Endothelial cell (in vitro differentiated cells): ENCODE data around the gene ZNF471. TPM values are rescaled to one million over a fixed set of nuclear protein-coding genes. Genes with fewer than 3 reads are reported as not detected.

ENCODE experiments used
- DNase-seq: peaks from one replicate; pipeline ENCODE4 v3.0.0; 2021; ENCODE audit warnings: low spot score
- H3K27ac Mint-ChIP-seq: one replicate; pipeline ENCODE4 v1.8.0; 2021; ENCODE audit warnings: mixed read lengths, inconsistent platforms; ENCODE audit not compliant: unreplicated experiment
- H3K27me3 Mint-ChIP-seq: one replicate; pipeline ENCODE4 v1.8.0; 2021; ENCODE audit warnings: mild to moderate bottlenecking, moderate library complexity, mixed read lengths, inconsistent platforms; ENCODE audit not compliant: unreplicated experiment
- H3K36me3 Mint-ChIP-seq: one replicate; pipeline ENCODE4 v1.8.0; 2021; ENCODE audit warnings: mild to moderate bottlenecking, low read depth, mixed read lengths, inconsistent platforms; ENCODE audit not compliant: unreplicated experiment
- H3K4me1 Mint-ChIP-seq: one replicate; pipeline ENCODE4 v1.8.0; 2021; ENCODE audit warnings: mild to moderate bottlenecking, mixed read lengths, inconsistent platforms; ENCODE audit not compliant: unreplicated experiment
- H3K4me3 Mint-ChIP-seq: one replicate; pipeline ENCODE4 v1.8.0; 2021; ENCODE audit warnings: mild to moderate bottlenecking, mixed read lengths, inconsistent platforms; ENCODE audit not compliant: unreplicated experiment
- H3K9me3 Mint-ChIP-seq: one replicate; pipeline ENCODE4 v1.8.0; 2021; ENCODE audit warnings: mixed read lengths, inconsistent platforms; ENCODE audit not compliant: unreplicated experiment
- long read RNA-seq: library from polyadenylated mRNA; unstranded; transcript quantifications from one replicate; pipeline ENCODE4 v2.0.0, GENCODE V29; 2020; ENCODE audit not compliant: unreplicated experiment
- total RNA-seq: library from RNA; stranded (reverse); fragmentation: NEBNext Ultra II Directional; extraction: Animal tissue kit (Norgen Biotek cat#: 25700); gene quantifications from one replicate; pipeline ENCODE4 v1.2.1, GENCODE V29; 2021; ENCODE audit not compliant: unreplicated experiment
- TF ChIP-seq, protein P1 (sequence below): fragments of 200-600 bp; sonication (generic); IDR thresholded peaks from one replicate; pipeline ENCODE4 v1.5.0; 2021; ENCODE audit warnings: antibody characterized with exemption; ENCODE audit not compliant: unreplicated experiment

The ZNF471 gene
- 2.6 TPM for total RNA-seq
- long read RNA-seq: 0 reads

- Mint-ChIP-seq H3K27ac (peak within 1 kb of the TSS; percentile 76), H3K4me3 (no peak within 1 kb of the TSS), H3K36me3 (peaks cover 6% of the 10 kb centered on the region), H3K4me1 (peaks cover 5% of the 10 kb centered on the region), H3K27me3 (peaks cover 4% of the 10 kb centered on the region), H3K9me3 (peaks cover 12% of the 10 kb centered on the region)
- TF ChIP-seq, protein P1, sequence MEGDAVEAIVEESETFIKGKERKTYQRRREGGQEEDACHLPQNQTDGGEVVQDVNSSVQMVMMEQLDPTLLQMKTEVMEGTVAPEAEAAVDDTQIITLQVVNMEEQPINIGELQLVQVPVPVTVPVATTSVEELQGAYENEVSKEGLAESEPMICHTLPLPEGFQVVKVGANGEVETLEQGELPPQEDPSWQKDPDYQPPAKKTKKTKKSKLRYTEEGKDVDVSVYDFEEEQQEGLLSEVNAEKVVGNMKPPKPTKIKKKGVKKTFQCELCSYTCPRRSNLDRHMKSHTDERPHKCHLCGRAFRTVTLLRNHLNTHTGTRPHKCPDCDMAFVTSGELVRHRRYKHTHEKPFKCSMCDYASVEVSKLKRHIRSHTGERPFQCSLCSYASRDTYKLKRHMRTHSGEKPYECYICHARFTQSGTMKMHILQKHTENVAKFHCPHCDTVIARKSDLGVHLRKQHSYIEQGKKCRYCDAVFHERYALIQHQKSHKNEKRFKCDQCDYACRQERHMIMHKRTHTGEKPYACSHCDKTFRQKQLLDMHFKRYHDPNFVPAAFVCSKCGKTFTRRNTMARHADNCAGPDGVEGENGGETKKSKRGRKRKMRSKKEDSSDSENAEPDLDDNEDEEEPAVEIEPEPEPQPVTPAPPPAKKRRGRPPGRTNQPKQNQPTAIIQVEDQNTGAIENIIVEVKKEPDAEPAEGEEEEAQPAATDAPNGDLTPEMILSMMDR: no peak
- DNase-seq: peak; percentile 83
Measured at GRCh38 chr19:56507446-56508289, at the start of gene ZNF471. TSS of gene ZNF471 (plus strand) at chr19:56507855. CDS start at chr19:56511572, 3,717 bp downstream.

GRCh38 chr19:56474308-56474707, 33.3 kb upstream of the ZNF471 start:
- no peak for DNase-seq
- Mint-ChIP-seq H3K27ac (no peak overlapping the region), H3K4me1 (peaks cover 5% of the 10 kb centered on the region), H3K9me3 (peaks cover 46% of the 10 kb centered on the region), H3K36me3 (peaks cover 26% of the 10 kb centered on the region), H3K4me3 (no peak overlapping the region), H3K27me3 (peaks cover 20% of the 10 kb centered on the region)
- TF ChIP-seq, protein P1: no peak

- peaks cover 16% of the 10 kb centered on the region for H3K27me3 Mint-ChIP-seq
Measured at GRCh38 chr19:56476093-56476492, 31.6 kb upstream of the ZNF471 start.

DNA sequence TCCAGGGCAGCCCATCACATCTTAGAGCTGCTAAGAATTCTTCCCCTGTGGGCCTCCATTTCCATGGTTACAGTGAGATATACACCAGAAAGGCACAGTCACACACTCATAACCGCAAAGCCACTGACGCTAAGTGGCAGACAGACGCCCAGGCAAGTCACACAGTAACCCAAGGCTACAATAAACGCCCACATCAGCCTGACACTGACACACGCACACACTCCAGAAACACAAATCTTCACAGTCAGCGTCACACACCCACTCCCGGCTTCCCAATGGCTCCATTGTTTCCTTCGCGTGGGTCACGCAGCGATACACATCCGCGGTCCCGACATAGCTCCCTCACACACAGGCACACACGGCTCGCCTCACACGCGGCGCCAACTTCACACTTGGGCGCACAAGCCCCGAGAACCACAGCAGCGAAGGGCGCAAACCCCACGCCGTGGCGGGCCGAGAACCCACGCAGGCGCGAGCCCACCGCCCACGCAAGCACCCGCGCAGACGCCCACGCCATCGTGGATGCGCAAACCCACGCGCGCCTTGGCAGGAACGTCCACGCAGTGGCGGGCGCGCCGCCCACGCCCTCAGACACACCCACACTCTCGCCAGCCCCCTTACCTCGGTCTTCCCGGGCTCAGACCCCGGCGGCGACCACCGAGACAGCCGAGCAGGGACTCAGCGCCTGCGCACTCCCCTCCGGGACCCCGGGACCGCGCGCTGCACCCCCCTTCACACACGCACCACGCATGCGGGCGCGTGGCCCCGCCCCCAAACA, 30.8 kb upstream of the ZNF471 start, which contains the start of gene ZNF667:
Gene ZNF667, minus strand, starts transcription at position 695 of the 778 bp plus-strand sequence. CDS start 14,975 bp downstream, outside the sequence.
- peaks cover 14% of the 10 kb centered on the region for H3K27me3 Mint-ChIP-seq
- peaks cover 5% of the 10 kb centered on the region for H3K4me1 Mint-ChIP-seq
- H3K36me3 Mint-ChIP-seq: peaks cover 18% of the 10 kb centered on the region
- peak within 1 kb of the TSS; percentile 97 for H3K4me3 Mint-ChIP-seq
- TF ChIP-seq, protein P1: no peak
- peaks cover 42% of the 10 kb centered on the region for H3K9me3 Mint-ChIP-seq
- DNase-seq: no peak
- peak within 1 kb of the TSS; percentile 82 for H3K27ac Mint-ChIP-seq

More at GRCh38 chr19:56476093-56476492, 31.6 kb upstream of the ZNF471 start:
- peaks cover 5% of the 10 kb centered on the region for H3K4me1 Mint-ChIP-seq
- DNase-seq: no peak
- peak overlapping the region; percentile 97 for H3K4me3 Mint-ChIP-seq
- H3K9me3 Mint-ChIP-seq: peaks cover 43% of the 10 kb centered on the region
- TF ChIP-seq, protein P1: no peak
- peaks cover 23% of the 10 kb centered on the region for H3K36me3 Mint-ChIP-seq
- no peak overlapping the region for H3K27ac Mint-ChIP-seq
